HEK293T (cell line): Measurements from ENCODE around the gene PTPN3.

Experiments
- FOXK2 ChIP-seq: fragments of 450-650 bp; IDR thresholded peaks from 2 replicates; pipeline ENCODE4 v1.6.1; 2016; ENCODE audit warnings: mild to moderate bottlenecking
- FOXM1 ChIP-seq: fragments of 450-650 bp; IDR thresholded peaks from 2 replicates; pipeline ENCODE4 v1.6.1; 2017; ENCODE audit warnings: mild to moderate bottlenecking, borderline replicate concordance
- SP1 ChIP-seq: fragments of 450-650 bp; IDR thresholded peaks from 2 replicates; pipeline ENCODE4 v1.6.1; 2017
- TARDBP ChIP-seq: fragments of 450-650 bp; IDR thresholded peaks from 2 replicates; pipeline ENCODE4 v1.6.1; 2016

- TF ChIP-seq FOXM1 = no peak
- no peak for TF ChIP-seq FOXK2
- TF ChIP-seq TARDBP = no peak
- no peak for TF ChIP-seq SP1
These were observed 98.8 kb downstream of the PTPN3 start for GRCh38 chr9:109399258-109399767.
